ENCODE results near the gene FOXO1. TPM values are rescaled to one million over a fixed set of nuclear protein-coding genes. Genes with fewer than 3 reads are reported as not detected.
A peak's percentile ranks its signal among the peaks of the same experiment; 100 is the strongest.
"Not testable (repeated sequence)": the region's sequence is repeated elsewhere in the genome, so short reads cannot be mapped to it uniquely, and the experiment has no call there.

FOXO1 gene
- total RNA-seq (2014; rRNA removed; shearing (Covaris generic)) (24.0 and 29.2 TPM in 2 replicates), total RNA-seq (2022) (42.1 and 46.5 TPM in 2 replicates), Bru-seq, nascent RNA (percentile 96 among the genes with signal in this experiment), BruChase-seq, experiment 1, labeled RNA remaining after a 6-hour chase (percentile 95 among the genes with signal in this experiment), BruChase-seq, experiment 2, labeled RNA remaining after a 2-hour chase (percentile 93 among the genes with signal in this experiment)
- long read RNA-seq, full-length matches to known transcripts, result 35 of 65 reads
- long read RNA-seq, partial matches to known transcripts, result 6 of 65 reads
- long read RNA-seq, other reads (novel, unspliced or antisense), result 24 of 65 reads

- ChIA-PET CTCF (ENCODE audit: unreplicated experiment) (no interaction called here), POLR2A (interaction anchor here (0.6 to 1.4 kb wide), 4 partner anchors 12 to 344 kb away, joined by 3 to 7 read pairs (median 4); no protein-coding TSS in a partner anchor)
- H4K20me1 ChIP-seq (ENCODE audit: insufficient read depth, low read length), result peaks cover 5% of the 10 kb centered on the region; the same call in 1 of the 2 replicates
- BruUV-seq (replicated peaks), result no TSS peak
- no peaks in the 10 kb centered on the region for H3K9me3 ChIP-seq (ENCODE audit: low read length)
- H3K9me2 ChIP-seq (ENCODE audit: insufficient read depth, low read length), result no peaks in the 10 kb centered on the region
- TF ChIP-seq EZH2phosphoT487 (IDR thresholded peaks at IDR 0.05; ENCODE audit: borderline replicate concordance, low read depth, low read length), result no peak
- TF ChIP-seq CTCF (conservative IDR thresholded peaks at IDR 0.05; ENCODE audit: low read length), result no peak
- H3K79me2 ChIP-seq (ENCODE audit: insufficient read depth, low read depth, low read length), result peaks cover 58% of the 10 kb centered on the region
- intact Hi-C loops (cut with micrococcal nuclease; ENCODE audit: unreplicated experiment), result loop anchor here (1.0 to 10.0 kb wide), 7 partner anchors 77 to 599 kb away; no protein-coding TSS in a partner anchor
- peak within 1 kb of the TSS; percentile 91 for H3K4me3 ChIP-seq (ENCODE audit: low read depth, low read length, poor library complexity, severe bottlenecking)
- H2AFZ ChIP-seq (ENCODE audit: low read length), result peak within 1 kb of the TSS; percentile 38; the same call in 1 of the 2 replicates
- H3K4me1 ChIP-seq (ENCODE audit: insufficient read depth, low read length, poor library complexity, severe bottlenecking), result peaks cover 38% of the 10 kb centered on the region
- peak within 1 kb of the TSS; percentile 83 for H3K27ac ChIP-seq (ENCODE audit: low read depth, low read length, poor library complexity, severe bottlenecking)
- peak within 1 kb of the TSS; percentile 94 for H3K4me2 ChIP-seq (ENCODE audit: low read length)
- H3K36me3 ChIP-seq (ENCODE audit: insufficient read depth, low read length), result peaks cover 24% of the 10 kb centered on the region
- DNase-seq (ENCODE audit: low spot score), result peak; percentile 93
Measured at GRCh38 chr13:40666045-40666932, at the start of gene FOXO1. Gene FOXO1 (minus strand): TSS chr13:40666641. CDS start chr13:40666212, 429 bp downstream.

- H3K4me3 ChIP-seq (ENCODE audit: low read depth, low read length, poor library complexity, severe bottlenecking); H3K4me2 ChIP-seq (ENCODE audit: low read length); H3K9me2 ChIP-seq (ENCODE audit: insufficient read depth, low read length); BruUV-seq (replicated peaks); POLR2A ChIA-PET; H3K9me3 ChIP-seq (ENCODE audit: low read length); H4K20me1 ChIP-seq (ENCODE audit: insufficient read depth, low read length); DNase-seq (ENCODE audit: low spot score); H3K79me2 ChIP-seq (ENCODE audit: insufficient read depth, low read depth, low read length); H2AFZ ChIP-seq (ENCODE audit: low read length); H3K4me1 ChIP-seq (ENCODE audit: insufficient read depth, low read length, poor library complexity, severe bottlenecking); H3K27ac ChIP-seq (ENCODE audit: low read depth, low read length, poor library complexity, severe bottlenecking); CTCF ChIA-PET (ENCODE audit: unreplicated experiment); intact Hi-C loops (cut with micrococcal nuclease; ENCODE audit: unreplicated experiment): not testable (repeated sequence)
- H3K36me3 ChIP-seq (ENCODE audit: insufficient read depth, low read length), result peaks cover 56% of the 10 kb centered on the region
Measured at GRCh38 chr13:40714433-40714832, 48.0 kb upstream of the FOXO1 start.

- peak overlapping the region; percentile 38 for H3K4me2 ChIP-seq (ENCODE audit: low read length)
- intact Hi-C loops (cut with micrococcal nuclease; ENCODE audit: unreplicated experiment), result loop anchor here (10.0 kb wide), 1 partner anchor 1672 kb away; the partner anchor contains the start of genes NHLRC3 and PROSER1
- H2AFZ ChIP-seq (ENCODE audit: low read length), result no peak overlapping the region
- DNase-seq (ENCODE audit: low spot score), result peak; percentile 60
- peak overlapping the region; percentile 54 for H3K27ac ChIP-seq (ENCODE audit: low read depth, low read length, poor library complexity, severe bottlenecking)
- H3K36me3 ChIP-seq (ENCODE audit: insufficient read depth, low read length), result no peaks in the 10 kb centered on the region; the same call in 1 of the 2 replicates
- H3K9me2 ChIP-seq (ENCODE audit: insufficient read depth, low read length), result no peaks in the 10 kb centered on the region
- BruUV-seq (replicated peaks), result no TSS peak
- no peaks in the 10 kb centered on the region for H3K79me2 ChIP-seq (ENCODE audit: insufficient read depth, low read depth, low read length)
- TF ChIP-seq CTCF (conservative IDR thresholded peaks at IDR 0.05; ENCODE audit: low read length) (no peak), EZH2phosphoT487 (IDR thresholded peaks at IDR 0.05; ENCODE audit: borderline replicate concordance, low read depth, low read length) (no peak)
- peaks cover 20% of the 10 kb centered on the region for H3K4me1 ChIP-seq (ENCODE audit: insufficient read depth, low read length, poor library complexity, severe bottlenecking)
- ChIA-PET POLR2A (interaction anchor here (0.5 to 1.6 kb wide), 3 partner anchors 9 to 22 kb away, joined by 3 to 5 read pairs (median 3); no protein-coding TSS in a partner anchor), CTCF (ENCODE audit: unreplicated experiment) (no interaction called here)
- no peak overlapping the region for H3K4me3 ChIP-seq (ENCODE audit: low read depth, low read length, poor library complexity, severe bottlenecking)
- no peaks in the 10 kb centered on the region for H4K20me1 ChIP-seq (ENCODE audit: insufficient read depth, low read length)
- peaks cover 3% of the 10 kb centered on the region; the same call in 1 of the 2 replicates for H3K9me3 ChIP-seq (ENCODE audit: low read length)
Measured at GRCh38 chr13:40706439-40706838, 40.0 kb upstream of the FOXO1 start.
